IPS-18a (cell line): ENCODE data around the gene SLC24A3.

Experiments used
- H3K27ac ChIP-seq: one replicate; pipeline ENCODE4 v1.5.1; 2013; ENCODE audit warnings: low read length
- H3K27me3 ChIP-seq: one replicate; pipeline ENCODE4 v1.6.1; 2013; ENCODE audit warnings: mild to moderate bottlenecking, low read length; ENCODE audit not compliant: control insufficient read depth, insufficient read depth
- H3K36me3 ChIP-seq: one replicate; pipeline ENCODE4 v1.6.1; 2013; ENCODE audit warnings: low read depth, low read length; ENCODE audit not compliant: control insufficient read depth
- H3K4me1 ChIP-seq: one replicate; pipeline ENCODE4 v1.6.1; 2013; ENCODE audit warnings: low read depth, low read length; ENCODE audit not compliant: control insufficient read depth
- H3K4me3 ChIP-seq: one replicate; pipeline ENCODE4 v1.5.1; 2013; ENCODE audit warnings: low read length
- H3K9ac ChIP-seq: one replicate; pipeline ENCODE4 v1.6.1; 2013; ENCODE audit warnings: mild to moderate bottlenecking, low read length, moderate library complexity
- H3K9me3 ChIP-seq: one replicate; pipeline ENCODE4 v1.6.1; 2013; ENCODE audit warnings: low read depth, low read length; ENCODE audit not compliant: control insufficient read depth

Gene SLC24A3

DNA sequence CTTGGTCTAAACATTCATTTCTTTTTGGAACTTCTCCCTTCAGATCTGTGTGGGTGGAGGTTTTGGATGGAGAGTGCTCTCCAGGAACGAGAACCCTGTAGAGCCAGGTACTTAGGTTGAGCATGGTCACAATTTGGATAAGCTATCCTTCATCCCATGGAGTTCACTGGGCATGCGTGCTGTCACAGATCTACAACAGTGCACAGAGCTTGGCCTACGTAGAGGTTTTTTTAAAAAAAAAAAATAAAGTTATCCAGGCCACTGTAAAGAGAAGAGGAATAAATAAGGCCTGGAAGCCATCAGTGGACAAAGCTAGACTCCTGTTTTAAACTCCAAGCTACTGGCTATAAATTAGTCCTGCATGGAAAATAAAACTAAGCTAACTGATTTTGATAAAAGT is 165.6 kb downstream of the SLC24A3 start:
- no peaks in the 10 kb centered on the region for H3K36me3 ChIP-seq
- H3K9ac ChIP-seq, result no peak overlapping the region
- no peaks in the 10 kb centered on the region for H3K27me3 ChIP-seq
- no peaks in the 10 kb centered on the region for H3K4me1 ChIP-seq
- no peak overlapping the region for H3K4me3 ChIP-seq
- H3K9me3 ChIP-seq, result no peaks in the 10 kb centered on the region
- no peak overlapping the region for H3K27ac ChIP-seq

DNA sequence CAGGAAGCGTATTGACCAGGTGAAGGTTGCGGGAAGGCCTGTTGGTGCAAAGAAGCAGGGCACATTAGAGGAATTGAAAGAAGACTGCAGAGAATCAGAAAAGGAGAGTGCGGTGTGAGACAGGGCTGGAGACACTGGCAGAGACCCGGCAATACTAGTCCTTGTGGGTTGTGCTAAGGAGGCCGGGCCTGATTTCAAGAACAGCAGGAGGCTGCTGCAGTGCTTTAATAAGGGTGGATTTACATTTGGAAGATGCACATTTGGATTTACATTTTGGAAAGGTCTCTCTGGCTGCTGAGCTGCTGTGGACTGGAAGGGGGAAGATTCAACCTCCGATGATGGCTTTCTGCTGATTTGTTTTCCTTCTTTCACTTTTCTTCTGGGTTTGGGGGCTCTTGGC is 167.8 kb downstream of the SLC24A3 start:
- Histone ChIP-seq H3K4me1 (no peaks in the 10 kb centered on the region), H3K27me3 (no peaks in the 10 kb centered on the region), H3K36me3 (no peaks in the 10 kb centered on the region), H3K27ac (no peak overlapping the region), H3K4me3 (no peak overlapping the region), H3K9ac (no peak overlapping the region), H3K9me3 (no peaks in the 10 kb centered on the region)

- H3K4me1 ChIP-seq, result peaks cover 6% of the 10 kb centered on the region
- no peak overlapping the region for H3K4me3 ChIP-seq
- H3K9me3 ChIP-seq, result no peaks in the 10 kb centered on the region
- H3K9ac ChIP-seq, result no peak overlapping the region
- H3K27me3 ChIP-seq, result no peaks in the 10 kb centered on the region
- H3K36me3 ChIP-seq, result no peaks in the 10 kb centered on the region
- H3K27ac ChIP-seq, result no peak overlapping the region
These were observed 169.5 kb downstream of the SLC24A3 start for GRCh38 chr20:19381947-19382346.

GRCh38 chr20:19382386-19383340 is 170.2 kb downstream of the SLC24A3 start:
- Histone ChIP-seq H3K36me3 (no peaks in the 10 kb centered on the region), H3K27me3 (no peaks in the 10 kb centered on the region), H3K27ac (no peak overlapping the region), H3K4me1 (peaks cover 6% of the 10 kb centered on the region), H3K9ac (no peak overlapping the region), H3K4me3 (no peak overlapping the region), H3K9me3 (no peaks in the 10 kb centered on the region)

DNA sequence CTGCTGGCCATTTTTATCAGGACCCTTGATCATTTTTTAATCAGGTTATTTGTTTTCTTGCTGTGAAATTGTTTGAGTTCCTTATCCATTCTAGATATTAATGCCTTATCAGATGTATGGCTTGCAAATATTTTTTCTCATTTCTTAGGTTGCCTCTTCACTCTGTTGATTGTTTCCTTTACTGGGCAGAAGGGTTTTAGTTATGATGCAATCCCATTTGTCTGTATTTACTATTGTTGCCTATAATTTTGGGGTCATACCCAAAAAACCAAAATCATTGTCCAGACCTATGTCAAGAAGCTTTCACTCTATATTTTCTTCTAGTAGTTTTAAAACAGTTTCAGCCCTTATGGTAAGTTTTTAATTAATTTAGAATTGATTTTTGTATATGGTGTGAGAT is 172.5 kb downstream of the SLC24A3 start:
- no peaks in the 10 kb centered on the region for H3K36me3 ChIP-seq
- no peak overlapping the region for H3K27ac ChIP-seq
- H3K9me3 ChIP-seq, result no peaks in the 10 kb centered on the region
- no peak overlapping the region for H3K4me3 ChIP-seq
- H3K4me1 ChIP-seq, result peaks cover 6% of the 10 kb centered on the region
- no peak overlapping the region for H3K9ac ChIP-seq
- H3K27me3 ChIP-seq, result no peaks in the 10 kb centered on the region

GRCh38 chr20:19387251-19387650 is 174.8 kb downstream of the SLC24A3 start:
- Histone ChIP-seq H3K9ac (no peak overlapping the region), H3K27me3 (no peaks in the 10 kb centered on the region), H3K27ac (no peak overlapping the region), H3K4me3 (no peak overlapping the region), H3K9me3 (no peaks in the 10 kb centered on the region), H3K4me1 (peaks cover 6% of the 10 kb centered on the region), H3K36me3 (no peaks in the 10 kb centered on the region)

GRCh38 chr20:19392344-19393130 is 180.1 kb downstream of the SLC24A3 start:
- Histone ChIP-seq H3K27ac (no peak overlapping the region), H3K9ac (no peak overlapping the region), H3K4me1 (no peaks in the 10 kb centered on the region), H3K27me3 (no peaks in the 10 kb centered on the region), H3K9me3 (no peaks in the 10 kb centered on the region), H3K36me3 (no peaks in the 10 kb centered on the region), H3K4me3 (no peak overlapping the region)

GRCh38 chr20:19396460-19397081 is 184.1 kb downstream of the SLC24A3 start:
- no peak overlapping the region for H3K27ac ChIP-seq
- H3K27me3 ChIP-seq, result no peaks in the 10 kb centered on the region
- no peaks in the 10 kb centered on the region for H3K36me3 ChIP-seq
- H3K9me3 ChIP-seq, result peaks cover 8% of the 10 kb centered on the region
- no peaks in the 10 kb centered on the region for H3K4me1 ChIP-seq
- H3K9ac ChIP-seq, result no peak overlapping the region
- H3K4me3 ChIP-seq, result no peak overlapping the region

DNA sequence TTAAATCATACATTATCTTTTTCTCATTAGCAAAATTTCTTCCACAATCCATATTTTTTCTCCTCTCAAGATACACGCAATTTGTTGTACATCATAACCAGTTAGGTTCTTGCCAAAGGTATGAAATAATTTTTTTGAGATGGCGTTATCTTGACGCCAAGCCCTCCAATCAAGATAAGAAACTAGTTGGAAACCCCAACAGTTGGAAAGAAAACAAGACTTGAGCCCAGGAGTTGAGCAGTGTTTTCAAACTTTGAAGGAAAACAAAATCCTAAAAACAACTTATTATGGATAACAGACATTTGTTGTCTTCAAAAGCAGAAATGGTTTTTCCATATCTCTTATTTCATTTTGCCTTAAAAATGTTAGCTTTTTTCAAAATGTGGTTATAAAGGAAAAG is 184.8 kb downstream of the SLC24A3 start:
- peaks cover 8% of the 10 kb centered on the region for H3K9me3 ChIP-seq
- H3K9ac ChIP-seq, result no peak overlapping the region
- H3K36me3 ChIP-seq, result no peaks in the 10 kb centered on the region
- H3K4me3 ChIP-seq, result no peak overlapping the region
- no peaks in the 10 kb centered on the region for H3K4me1 ChIP-seq
- H3K27ac ChIP-seq, result no peak overlapping the region
- H3K27me3 ChIP-seq, result no peaks in the 10 kb centered on the region

GRCh38 chr20:19397666-19398065 is 185.2 kb downstream of the SLC24A3 start:
- Histone ChIP-seq H3K27me3 (no peaks in the 10 kb centered on the region), H3K27ac (no peak overlapping the region), H3K36me3 (no peaks in the 10 kb centered on the region), H3K4me1 (no peaks in the 10 kb centered on the region), H3K9me3 (peaks cover 8% of the 10 kb centered on the region), H3K9ac (no peak overlapping the region), H3K4me3 (no peak overlapping the region)

- Histone ChIP-seq H3K27me3 (no peaks in the 10 kb centered on the region), H3K27ac (no peak overlapping the region), H3K9ac (no peak overlapping the region), H3K4me3 (no peak overlapping the region), H3K36me3 (no peaks in the 10 kb centered on the region), H3K4me1 (no peaks in the 10 kb centered on the region), H3K9me3 (peaks cover 8% of the 10 kb centered on the region)
These were observed 188.7 kb downstream of the SLC24A3 start for GRCh38 chr20:19401096-19401495.
